K562 (cell line): Measurements from ENCODE around the gene CHCHD4. TPM values are rescaled to one million over a fixed set of nuclear protein-coding genes. Genes with fewer than 3 reads are reported as not detected.

Experiments used
- BCLAF1 ChIP-seq, 2 experiments: fragments of 450-650 bp in 1 of 2; IDR thresholded peaks; 2 replicates each; pipeline ENCODE4 v1.6.1; 2011 to 2017; ENCODE audit warnings: low read depth in 2 of 2, antibody characterized with exemption in 1 of 2, borderline replicate concordance in 1 of 2, low read length in 1 of 2, mild to moderate bottlenecking in 1 of 2, mixed read lengths in 1 of 2; ENCODE audit not compliant: control insufficient read depth in 1 of 2
- CBX5 ChIP-seq: IDR thresholded peaks from 2 replicates; pipeline ENCODE4 v1.6.1; 2014; ENCODE audit warnings: low read depth, borderline replicate concordance
- CCNT2 ChIP-seq: IDR thresholded peaks from 2 replicates; pipeline ENCODE4 v1.6.1; 2011; ENCODE audit warnings: borderline replicate concordance, low read depth, mild to moderate bottlenecking, moderate library complexity, mixed read lengths, low read length; ENCODE audit not compliant: insufficient read length; ENCODE audit errors: extremely low read depth
- DMBX1 ChIP-seq: fragments of 250-450 bp; sonication (Bioruptor Pico); IDR thresholded peaks from 2 replicates; pipeline ENCODE4 v1.8.0; 2022; ENCODE audit warnings: inconsistent platforms, mild to moderate bottlenecking, moderate library complexity, borderline replicate concordance
- ELF2 ChIP-seq: fragments of 250-450 bp; sonication (Bioruptor Pico); IDR thresholded peaks from 2 replicates; pipeline ENCODE4 v1.5.0; 2021; ENCODE audit warnings: mild to moderate bottlenecking
- GTF2B ChIP-seq: IDR thresholded peaks from 2 replicates; pipeline ENCODE4 v1.6.1; 2011; ENCODE audit not compliant: insufficient read length; ENCODE audit errors: extremely low read depth
- HDAC8 ChIP-seq: fragments of 450-650 bp; IDR thresholded peaks from 2 replicates; pipeline ENCODE4 v1.6.1; 2016; ENCODE audit warnings: mild to moderate bottlenecking, missing genetic modification characterization, moderate library complexity, missing compliant biosample characterization
- HMGXB4 ChIP-seq: sonication (generic); formaldehyde crosslinking; IDR thresholded peaks from 2 replicates; pipeline ENCODE4 v1.8.1; 2023; ENCODE audit warnings: mild to moderate bottlenecking, missing genetic modification reagents
- KLF13 ChIP-seq: fragments of 450-650 bp; IDR thresholded peaks from 2 replicates; pipeline ENCODE4 v1.6.1; 2016; ENCODE audit warnings: missing genetic modification characterization, low read depth, mild to moderate bottlenecking, missing compliant biosample characterization, moderate library complexity, borderline replicate concordance
- MLX ChIP-seq, 2 experiments: fragments of 450-650 bp in 1 of 2; sonication (generic) in 1 of 2; formaldehyde crosslinking; conservative IDR thresholded peaks; 2 replicates each; pipeline versions ENCODE4 v1.4.0 to v1.8.1; 2020 to 2022; ENCODE audit warnings: mild to moderate bottlenecking in 1 of 2, missing genetic modification reagents in 1 of 2
- NR2C1 ChIP-seq, 2 experiments: fragments of 450-650 bp; IDR thresholded peaks; 2 replicates each; pipeline ENCODE4 v1.6.1; 2017; ENCODE audit warnings: mild to moderate bottlenecking in 2 of 2, antibody characterized with exemption in 1 of 2, inconsistent platforms in 1 of 2, missing compliant biosample characterization in 1 of 2, missing genetic modification characterization in 1 of 2
- PYGO2 ChIP-seq: fragments of 450-650 bp; IDR thresholded peaks from 2 replicates; pipeline ENCODE4 v1.6.1; 2016; ENCODE audit warnings: mild to moderate bottlenecking, missing genetic modification characterization, moderate library complexity, missing compliant biosample characterization
- RAD21 ChIP-seq, 2 experiments: fragments of 250-450 bp in 1 of 2; fragments of 450-650 bp in 1 of 2; sonication (Bioruptor Pico) in 1 of 2; formaldehyde crosslinking in 1 of 2; IDR thresholded peaks in 1 of 2; conservative IDR thresholded peaks in 1 of 2; 2 replicates each; pipeline versions ENCODE4 v1.4.0 to v1.8.0; 2020 to 2022; ENCODE audit warnings: mild to moderate bottlenecking in 2 of 2, moderate library complexity in 1 of 2
- RBM15 ChIP-seq: fragments of 200-400 bp; formaldehyde crosslinking; IDR thresholded peaks from 2 replicates; pipeline ENCODE4 v1.6.1; 2018; ENCODE audit warnings: mild to moderate bottlenecking, low read length, moderate library complexity; ENCODE audit not compliant: insufficient read depth
- SIN3B ChIP-seq: fragments of 450-650 bp; IDR thresholded peaks from 2 replicates; pipeline ENCODE4 v1.6.1; 2017; ENCODE audit warnings: low read depth, mild to moderate bottlenecking, moderate library complexity
- ZNF253 ChIP-seq: fragments of 250-450 bp; sonication (Bioruptor Pico); conservative IDR thresholded peaks from 2 replicates; pipeline ENCODE4 v1.6.1; 2021; ENCODE audit warnings: mild to moderate bottlenecking
- ZNF280A ChIP-seq: fragments of 450-650 bp; IDR thresholded peaks from 2 replicates; pipeline ENCODE4 v1.6.1; 2018; ENCODE audit warnings: mild to moderate bottlenecking, low read depth; ENCODE audit not compliant: partially characterized antibody
- polyA plus RNA-seq, 8 experiments: library from polyadenylated mRNA; depleted of rRNA in 4 of 8; stranded (reverse) in 5 of 8; unstranded in 3 of 8; fragments of >200 nt; fragmentation: Nextera tagmentation in 2 of 8; fragmentation: Illumina TruSeq in 1 of 8; extraction: Ambion mirVana in 2 of 8; extraction: Trizol in 1 of 8; gene quantifications; 2 replicates each; pipeline versions ENCODE4 v1.2.1 to v1.2.3, GENCODE V29; 2011 to 2014; ENCODE audit warnings: inconsistent platforms in 1 of 8, missing spikeins in 1 of 8
- total RNA-seq, 7 experiments: library from RNA; depleted of rRNA in 6 of 7; stranded (reverse); fragments of >200 nt in 6 of 7; fragmentation: Illumina TruSeq in 2 of 7; extraction: Trizol in 2 of 7; gene quantifications; 2 replicates each; pipeline versions ENCODE4 v1.2.1 to v1.2.3, GENCODE V29; 2011 to 2021; ENCODE audit warnings: low replicate concordance in 1 of 7

The CHCHD4 gene
- total and polyA plus RNA-seq, 9 of the 15 experiments (the other 6 are each of a cell fraction or from before 2014, with no cell fraction given), result 55.4 to 225 (median 77.2) TPM

DNA sequence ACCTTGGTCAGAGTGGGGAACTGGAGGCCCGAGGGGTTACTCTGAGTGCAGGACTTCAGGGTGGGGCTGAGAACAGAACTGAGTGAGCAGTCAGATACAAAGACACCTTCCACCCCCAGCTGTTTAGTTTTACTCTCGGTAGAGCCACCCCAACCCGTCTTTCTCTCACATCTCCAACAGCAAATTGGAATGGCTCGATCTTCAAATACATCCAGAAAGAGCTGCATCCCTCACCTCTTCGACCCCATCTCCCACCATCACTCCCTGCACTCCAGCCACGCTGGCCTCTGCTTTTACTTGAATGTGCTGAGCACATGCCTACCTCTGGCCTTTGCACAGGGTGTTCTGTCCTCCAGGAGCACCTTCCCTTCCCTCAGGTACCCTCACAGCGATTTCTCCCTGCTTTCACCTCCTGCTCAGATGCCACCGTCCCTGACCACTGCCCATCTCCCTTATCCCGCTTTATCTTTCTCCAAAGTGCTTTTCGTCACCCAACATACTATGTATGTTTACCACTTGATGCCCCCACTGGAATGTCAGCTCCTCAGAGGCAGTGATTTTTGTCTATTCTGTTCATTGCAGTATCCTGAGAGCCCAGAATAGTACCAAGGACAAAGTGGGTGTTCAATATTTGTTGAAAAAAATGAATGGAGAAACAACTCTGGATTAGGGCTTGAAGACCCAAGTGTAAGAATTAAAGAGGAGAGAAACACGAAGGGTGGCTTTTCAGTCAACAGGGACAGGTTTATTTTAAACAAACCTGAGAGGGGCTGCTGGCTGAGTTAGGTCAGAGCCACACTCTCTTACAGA lies 4.4 kb downstream of the CHCHD4 start (continued):
- no peak for TF ChIP-seq BCLAF1 (IDR thresholded peaks at IDR 0.05; ENCODE audit: borderline replicate concordance in 1 of 2, control insufficient read depth in 1 of 2, low read depth in 2 of 2, low read length in 1 of 2)
- no peak for TF ChIP-seq CCNT2
- peak; percentile 83 for TF ChIP-seq ZNF280A
- TF ChIP-seq HMGXB4, result no peak
- no peak for TF ChIP-seq HDAC8 (tag)
- peak; percentile 59; the same call in 1 of the 2 replicates for TF ChIP-seq CBX5
- TF ChIP-seq ZNF253, result no peak
- no peak for TF ChIP-seq DMBX1 (CRISPR knock-in tag)
- no peak for TF ChIP-seq PYGO2 (tag)
- TF ChIP-seq NR2C1 (IDR thresholded peaks at IDR 0.05), result no peak
- 0 out of 2 replicates have a peak, but pooled peaks have one; percentile 18 for TF ChIP-seq NR2C1 (tag; IDR thresholded peaks at IDR 0.05)
- no peak for TF ChIP-seq MLX (CRISPR knock-in tag; conservative IDR thresholded peaks at IDR 0.05)
- no peak for TF ChIP-seq ELF2 (CRISPR knock-in tag)
- no peak for TF ChIP-seq KLF13 (tag)
- no peak for TF ChIP-seq GTF2B
- TF ChIP-seq SIN3B, result no peak
- TF ChIP-seq RBM15, result no peak
- 0 out of 4 replicates have a peak, but pooled peaks of 1 of the 2 experiments have one; percentile 5 for TF ChIP-seq RAD21 (CRISPR knock-in tag; conservative IDR thresholded peaks at IDR 0.05 in 1 of 2, IDR thresholded peaks at IDR 0.05 in 1 of 2)
